ENCODE measurements around the gene COL18A1. TPM values are rescaled to one million over a fixed set of nuclear protein-coding genes. Genes with fewer than 3 reads are reported as not detected.

The COL18A1 gene
- polyA plus RNA-seq, 1 donor (not counting 4 experiments of a cell fraction or from before 2014, with no cell fraction given) = 13.0 TPM

DNA sequence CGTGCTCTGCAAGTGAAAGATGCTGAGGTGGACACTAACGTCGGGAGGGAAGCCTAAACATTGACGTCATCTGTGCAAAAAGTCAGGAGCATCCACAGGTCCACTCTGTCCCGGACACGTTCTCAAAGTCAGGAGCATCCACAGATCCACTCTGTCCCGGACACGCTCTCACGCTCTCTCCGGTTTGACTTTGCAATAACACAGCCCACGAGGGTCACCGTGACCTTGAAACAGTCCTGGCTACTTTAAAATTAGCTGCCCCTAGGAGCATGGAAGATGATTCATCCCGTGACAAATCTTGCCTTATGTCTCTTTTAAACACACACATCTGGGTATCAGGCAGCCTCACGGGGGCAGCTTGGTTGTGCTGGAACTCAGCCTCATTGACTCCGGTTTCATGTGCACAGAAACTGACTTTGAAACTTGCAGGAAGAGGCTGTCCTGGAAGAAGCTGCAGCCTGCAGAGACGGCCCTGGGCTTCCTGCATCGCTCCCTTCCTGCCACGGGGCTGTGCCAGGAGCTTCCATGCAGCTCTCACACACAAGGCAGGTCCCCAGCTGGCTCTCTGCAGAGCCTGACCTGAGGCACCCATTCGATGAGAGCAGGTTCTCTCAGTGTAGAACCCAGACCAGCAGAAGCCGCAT, 18.1 kb upstream of the COL18A1 start:
- peak; percentile 15 to 58 (median 24) for TF ChIP-seq CTCF (optimal IDR thresholded peaks at IDR 0.05 in 1 of 3, IDR thresholded peaks at IDR 0.05 in 1 of 3, conservative IDR thresholded peaks at IDR 0.05 in 1 of 3; ENCODE audit: extremely low read depth in 1 of 3, insufficient read depth in 2 of 3, low read length in 3 of 3)
- TF ChIP-seq EZH2 (IDR thresholded peaks at IDR 0.05; ENCODE audit: low read length) = no peak
- H3K4me3 ChIP-seq (ENCODE audit: control insufficient read depth in 2 of 3, extremely low read depth in 1 of 3, insufficient read depth in 2 of 3, low read depth in 1 of 3, low read length in 3 of 3) = no peak overlapping the region
- no peaks in the 10 kb centered on the region for H3K36me3 ChIP-seq (ENCODE audit: control insufficient read depth in 2 of 2, extremely low read depth in 1 of 2, insufficient read depth in 2 of 2, low read length in 2 of 2)
- DNase-seq (ENCODE audit: low read depth, low spot score) (peak; percentile 56), FAIRE-seq (peak; percentile 85)
- H3K4me2 ChIP-seq (ENCODE audit: control insufficient read depth, extremely low read depth, insufficient read depth, low read depth, low read length) = peak overlapping the region; percentile 54
- peaks cover 12% of the 10 kb centered on the region for H3K4me1 ChIP-seq (ENCODE audit: control insufficient read depth, extremely low read depth, insufficient read depth, low read length)
- H3K27ac ChIP-seq (ENCODE audit: control insufficient read depth, insufficient read depth, low read length) = no peak overlapping the region
- dilution Hi-C loops (cut with MboI; ENCODE audit: extremely low pct_ligation_motif_present, low sequenced_read_pairs) = no loop called here
- H3K27me3 ChIP-seq (ENCODE audit: control insufficient read depth, extremely low read depth, insufficient read depth, low read length) = peaks cover 76% of the 10 kb centered on the region
- H3K9me3 ChIP-seq (ENCODE audit: control insufficient read depth, low read depth, low read length) = no peaks in the 10 kb centered on the region
- no peaks in the 10 kb centered on the region for H3K9me1 ChIP-seq (ENCODE audit: control insufficient read depth, extremely low read depth, insufficient read depth, low read length)
- H2AFZ ChIP-seq (ENCODE audit: control insufficient read depth, low read length) = peak overlapping the region; percentile 39
- no peaks in the 10 kb centered on the region for H3K79me2 ChIP-seq (ENCODE audit: control insufficient read depth, insufficient read depth, low read length)
- H3K9ac ChIP-seq (ENCODE audit: control insufficient read depth, extremely low read depth, insufficient read depth, low read length) = no peak overlapping the region
- peaks cover 3% of the 10 kb centered on the region for H4K20me1 ChIP-seq (ENCODE audit: control insufficient read depth, extremely low read depth, insufficient read depth, low read length)

- Histone ChIP-seq H3K4me1 (ENCODE audit: control insufficient read depth, extremely low read depth, insufficient read depth, low read length) (peaks cover 12% of the 10 kb centered on the region), H3K9ac (ENCODE audit: control insufficient read depth, extremely low read depth, insufficient read depth, low read length) (no peak overlapping the region), H3K9me1 (ENCODE audit: control insufficient read depth, extremely low read depth, insufficient read depth, low read length) (no peaks in the 10 kb centered on the region), H3K9me3 (ENCODE audit: control insufficient read depth, low read depth, low read length) (no peaks in the 10 kb centered on the region), H3K79me2 (ENCODE audit: control insufficient read depth, insufficient read depth, low read length) (no peaks in the 10 kb centered on the region), H3K27me3 (ENCODE audit: control insufficient read depth, extremely low read depth, insufficient read depth, low read length) (peaks cover 78% of the 10 kb centered on the region), H3K4me2 (ENCODE audit: control insufficient read depth, extremely low read depth, insufficient read depth, low read depth, low read length) (no peak overlapping the region), H3K4me3 (ENCODE audit: control insufficient read depth in 2 of 3, extremely low read depth in 1 of 3, insufficient read depth in 2 of 3, low read depth in 1 of 3, low read length in 3 of 3) (no peak overlapping the region), H2AFZ (ENCODE audit: control insufficient read depth, low read length) (no peak overlapping the region), H3K27ac (ENCODE audit: control insufficient read depth, insufficient read depth, low read length) (no peak overlapping the region), H4K20me1 (ENCODE audit: control insufficient read depth, extremely low read depth, insufficient read depth, low read length) (peaks cover 3% of the 10 kb centered on the region), H3K36me3 (ENCODE audit: control insufficient read depth in 2 of 2, extremely low read depth in 1 of 2, insufficient read depth in 2 of 2, low read length in 2 of 2) (no peaks in the 10 kb centered on the region)
- no peak for FAIRE-seq
- no peak for DNase-seq (ENCODE audit: low read depth, low spot score)
- TF ChIP-seq EZH2 (IDR thresholded peaks at IDR 0.05; ENCODE audit: low read length) = no peak
- TF ChIP-seq CTCF (optimal IDR thresholded peaks at IDR 0.05 in 1 of 3, IDR thresholded peaks at IDR 0.05 in 1 of 3, conservative IDR thresholded peaks at IDR 0.05 in 1 of 3; ENCODE audit: extremely low read depth in 1 of 3, insufficient read depth in 2 of 3, low read length in 3 of 3) = no peak
- dilution Hi-C loops (cut with MboI; ENCODE audit: extremely low pct_ligation_motif_present, low sequenced_read_pairs) = no loop called here
These were observed 17.5 kb upstream of the COL18A1 start for GRCh38 chr21:45387506-45387905.

All from keratinocyte (primary cell).